Hematopoietic multipotent progenitor cell (in vitro differentiated cells): ENCODE data around the gene DAAM2. TPM values are rescaled to one million over a fixed set of nuclear protein-coding genes. Genes with fewer than 3 reads are reported as not detected.

ENCODE experiments used
- DNase-seq, 3 donors: peaks; one replicate each; pipeline ENCODE4 v3.0.0-alpha.2; 2011 to 2015; ENCODE audit warnings: low read depth in 2 of 3, low spot score in 2 of 3
- total RNA-seq: library from RNA; depleted of rRNA; stranded (reverse); fragments of >200 nt; gene quantifications from one replicate; pipeline ENCODE4 v1.2.3, GENCODE V29; 2012

Gene DAAM2
- total RNA-seq, 1 donor = under 0.01 TPM

GRCh38 chr6:39841923-39842322 lies 49.7 kb downstream of the DAAM2 start:
- no peak for DNase-seq

GRCh38 chr6:39843305-39844020 lies 51.3 kb downstream of the DAAM2 start:
- DNase-seq = no peak

GRCh38 chr6:39844866-39845265 lies 52.7 kb downstream of the DAAM2 start:
- no peak for DNase-seq

- DNase-seq = no peak
Observed at GRCh38 chr6:39847221-39847620, 55.0 kb downstream of the DAAM2 start.

- DNase-seq = no peak
Observed at GRCh38 chr6:39848171-39848570, 56.0 kb downstream of the DAAM2 start.

GRCh38 chr6:39849228-39849627 lies 57.1 kb downstream of the DAAM2 start:
- DNase-seq = no peak

GRCh38 chr6:39849764-39850163 lies 57.6 kb downstream of the DAAM2 start:
- DNase-seq = no peak

GRCh38 chr6:39850736-39851297 lies 58.6 kb downstream of the DAAM2 start:
- no peak for DNase-seq

GRCh38 chr6:39851331-39851730 lies 59.2 kb downstream of the DAAM2 start:
- no peak for DNase-seq

GRCh38 chr6:39852324-39852723 lies 60.1 kb downstream of the DAAM2 start:
- no peak for DNase-seq

GRCh38 chr6:39853604-39854003 lies 61.4 kb downstream of the DAAM2 start:
- DNase-seq = no peak

- DNase-seq = no peak
Observed at GRCh38 chr6:39855356-39855995, 63.3 kb downstream of the DAAM2 start.

- no peak for DNase-seq
Observed at GRCh38 chr6:39859025-39859424, 66.8 kb downstream of the DAAM2 start.

GRCh38 chr6:39861663-39862062 lies 69.5 kb downstream of the DAAM2 start:
- no peak for DNase-seq

- peak in 2 of 3 donors; percentile 28 to 61 for DNase-seq
Observed at GRCh38 chr6:39865011-39865888, 73.1 kb downstream of the DAAM2 start.

GRCh38 chr6:39867592-39867991 lies 75.4 kb downstream of the DAAM2 start:
- DNase-seq = no peak

- DNase-seq = no peak
Observed at GRCh38 chr6:39870950-39871349, 78.8 kb downstream of the DAAM2 start.

GRCh38 chr6:39873439-39873838 lies 81.3 kb downstream of the DAAM2 start:
- DNase-seq = no peak

- no peak for DNase-seq
Observed at GRCh38 chr6:39876111-39876510, 83.9 kb downstream of the DAAM2 start.

- no peak for DNase-seq
Observed at GRCh38 chr6:39876826-39877225, 84.7 kb downstream of the DAAM2 start.

GRCh38 chr6:39879535-39879934 lies 87.4 kb downstream of the DAAM2 start:
- no peak for DNase-seq
